DOHH2 (cell line): Measurements from ENCODE around the gene RAD51B.

Experiments
- H3F3A ChIP-seq: fragments of 200-600 bp; sonication (generic), shearing (Covaris generic); 2 replicates; pipeline ENCODE4 v1.6.0; 2016; ENCODE audit warnings: antibody characterized with exemption, mild to moderate bottlenecking; ENCODE audit not compliant: control insufficient read depth, insufficient read depth
- H3K27ac ChIP-seq: fragments of 200-600 bp; sonication (generic); 2 replicates; pipeline ENCODE4 v1.5.1; 2014; ENCODE audit warnings: low read depth, mild to moderate bottlenecking, low read length, moderate library complexity
- H3K27me3 ChIP-seq: fragments of 200-600 bp; sonication (generic); 2 replicates; pipeline ENCODE4 v1.6.1; 2014; ENCODE audit warnings: mild to moderate bottlenecking, low read length, mixed read lengths; ENCODE audit not compliant: control insufficient read depth
- H3K36me3 ChIP-seq: fragments of 200-600 bp; sonication (generic); 2 replicates; pipeline ENCODE4 v1.6.1; 2014; ENCODE audit warnings: mild to moderate bottlenecking, low read length, moderate library complexity, mixed read lengths; ENCODE audit not compliant: control insufficient read depth
- H3K4me1 ChIP-seq: fragments of 200-600 bp; sonication (generic); 2 replicates; pipeline ENCODE4 v1.6.1; 2014; ENCODE audit warnings: mild to moderate bottlenecking, low read length, mixed read lengths; ENCODE audit not compliant: control insufficient read depth
- H3K4me2 ChIP-seq: fragments of 200-600 bp; sonication (generic); 2 replicates; pipeline ENCODE4 v1.6.0; 2014; ENCODE audit warnings: mild to moderate bottlenecking, low read length, moderate library complexity
- H3K4me3 ChIP-seq: fragments of 200-600 bp; sonication (generic); 2 replicates; pipeline ENCODE4 v1.5.1; 2014; ENCODE audit warnings: mild to moderate bottlenecking, low read length, mixed read lengths
- H3K79me2 ChIP-seq: fragments of 200-600 bp; sonication (generic); 2 replicates; pipeline ENCODE4 v1.6.1; 2014; ENCODE audit warnings: mild to moderate bottlenecking, low read length, mixed read lengths; ENCODE audit not compliant: control insufficient read depth
- H3K9me2 ChIP-seq: fragments of 200-600 bp; sonication (generic); replicated peaks from 2 replicates; pipeline ENCODE4 v1.6.1; 2014; ENCODE audit warnings: mild to moderate bottlenecking, low read length, mixed read lengths; ENCODE audit not compliant: control insufficient read depth
- H3K9me3 ChIP-seq: fragments of 200-600 bp; sonication (generic); 2 replicates; pipeline ENCODE4 v1.6.1; 2014; ENCODE audit warnings: antibody characterized with exemption, low read length, mixed read lengths; ENCODE audit not compliant: control insufficient read depth, insufficient read depth
- H4K20me1 ChIP-seq: fragments of 200-600 bp; sonication (generic); 2 replicates; pipeline ENCODE4 v1.6.0; 2014; ENCODE audit warnings: low read depth, mild to moderate bottlenecking, antibody characterized with exemption, low read length, moderate library complexity; ENCODE audit not compliant: control insufficient read depth, insufficient read depth
- EZH2phosphoT487 ChIP-seq: fragments of 200-600 bp; sonication (generic); IDR thresholded peaks from 2 replicates; pipeline ENCODE4 v1.6.1; 2017; ENCODE audit warnings: borderline replicate concordance, mild to moderate bottlenecking, antibody characterized with exemption, low read length, moderate library complexity, mixed read lengths
- TF ChIP-seq, protein P1 (sequence below): fragments of 200-600 bp; sonication (generic); IDR thresholded peaks from one replicate; pipeline ENCODE4 v1.5.1; 2014; ENCODE audit warnings: antibody characterized with exemption, mild to moderate bottlenecking, low read depth, low read length; ENCODE audit not compliant: poor library complexity, severe bottlenecking

The RAD51B gene

DNA sequence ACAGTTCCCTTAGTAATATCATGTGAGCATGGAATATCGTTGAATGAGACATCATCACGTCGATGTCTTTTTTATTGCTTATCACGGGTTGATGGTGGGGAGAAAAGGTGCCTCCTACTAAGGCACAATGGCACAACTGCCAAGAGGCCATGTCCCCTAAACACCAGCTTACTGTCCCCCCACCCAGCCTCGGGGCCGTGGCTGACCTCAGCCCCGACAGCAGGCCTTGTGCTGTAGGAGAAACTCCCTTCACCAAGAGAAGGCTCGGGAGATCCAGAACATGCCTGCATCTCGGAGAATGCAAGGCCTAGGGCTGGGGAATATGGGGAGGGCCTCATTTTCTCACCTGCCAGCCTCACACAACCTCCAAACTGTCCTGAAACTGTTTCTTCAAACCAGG is 950.5 kb downstream of the RAD51B start:
- no peak overlapping the region for H3K27ac ChIP-seq
- H3K36me3 ChIP-seq = no peaks in the 10 kb centered on the region
- H4K20me1 ChIP-seq = no peaks in the 10 kb centered on the region
- H3K9me3 ChIP-seq = no peaks in the 10 kb centered on the region
- H3F3A ChIP-seq = no peaks in the 10 kb centered on the region
- TF ChIP-seq EZH2phosphoT487 = no peak
- TF ChIP-seq, protein P1, sequence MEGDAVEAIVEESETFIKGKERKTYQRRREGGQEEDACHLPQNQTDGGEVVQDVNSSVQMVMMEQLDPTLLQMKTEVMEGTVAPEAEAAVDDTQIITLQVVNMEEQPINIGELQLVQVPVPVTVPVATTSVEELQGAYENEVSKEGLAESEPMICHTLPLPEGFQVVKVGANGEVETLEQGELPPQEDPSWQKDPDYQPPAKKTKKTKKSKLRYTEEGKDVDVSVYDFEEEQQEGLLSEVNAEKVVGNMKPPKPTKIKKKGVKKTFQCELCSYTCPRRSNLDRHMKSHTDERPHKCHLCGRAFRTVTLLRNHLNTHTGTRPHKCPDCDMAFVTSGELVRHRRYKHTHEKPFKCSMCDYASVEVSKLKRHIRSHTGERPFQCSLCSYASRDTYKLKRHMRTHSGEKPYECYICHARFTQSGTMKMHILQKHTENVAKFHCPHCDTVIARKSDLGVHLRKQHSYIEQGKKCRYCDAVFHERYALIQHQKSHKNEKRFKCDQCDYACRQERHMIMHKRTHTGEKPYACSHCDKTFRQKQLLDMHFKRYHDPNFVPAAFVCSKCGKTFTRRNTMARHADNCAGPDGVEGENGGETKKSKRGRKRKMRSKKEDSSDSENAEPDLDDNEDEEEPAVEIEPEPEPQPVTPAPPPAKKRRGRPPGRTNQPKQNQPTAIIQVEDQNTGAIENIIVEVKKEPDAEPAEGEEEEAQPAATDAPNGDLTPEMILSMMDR = no peak
- H3K9me2 ChIP-seq = no peaks in the 10 kb centered on the region
- H3K4me3 ChIP-seq = no peak overlapping the region
- no peaks in the 10 kb centered on the region for H3K27me3 ChIP-seq
- H3K4me2 ChIP-seq = no peak overlapping the region
- H3K4me1 ChIP-seq = no peaks in the 10 kb centered on the region
- no peaks in the 10 kb centered on the region for H3K79me2 ChIP-seq

DNA sequence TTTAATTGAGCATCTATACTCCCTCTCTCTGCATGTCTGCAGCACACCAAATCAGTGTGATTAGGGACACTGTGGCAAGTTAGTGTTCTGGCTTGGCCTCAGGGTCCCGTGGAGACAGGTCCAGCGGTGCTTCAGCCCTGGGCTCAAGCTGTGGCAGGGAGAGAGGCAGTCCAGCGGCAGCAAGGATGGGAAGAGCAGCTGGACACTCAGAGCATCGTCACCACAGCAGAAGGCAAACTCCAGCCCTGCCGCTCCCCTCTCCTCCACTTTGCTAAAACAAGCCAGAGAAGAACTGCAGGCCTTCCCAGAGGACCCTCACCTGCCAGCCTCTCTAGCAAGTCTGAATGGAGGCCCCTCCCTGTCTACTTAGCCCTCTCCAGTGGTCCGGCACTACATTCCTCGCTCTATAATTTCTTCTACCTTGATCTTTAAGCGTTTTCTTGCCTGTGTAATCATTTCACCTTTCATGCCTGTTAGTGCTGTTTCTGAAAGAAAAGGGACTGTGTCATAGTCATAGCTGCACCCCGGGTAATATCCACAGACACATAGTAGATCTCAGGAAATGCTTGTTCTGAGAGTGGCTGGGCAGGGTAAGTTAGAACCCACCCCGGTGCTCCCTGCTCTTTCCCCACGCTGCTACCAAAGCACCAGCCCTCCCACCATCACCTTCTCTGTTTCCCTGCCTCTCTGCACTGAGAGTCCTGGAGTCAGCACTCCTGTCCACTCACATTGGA is 951.1 kb downstream of the RAD51B start:
- TF ChIP-seq, protein P1 = no peak
- TF ChIP-seq EZH2phosphoT487 = no peak
- H3K4me2 ChIP-seq = no peak overlapping the region
- H3K79me2 ChIP-seq = no peaks in the 10 kb centered on the region
- no peaks in the 10 kb centered on the region for H3K27me3 ChIP-seq
- no peaks in the 10 kb centered on the region for H4K20me1 ChIP-seq
- no peak overlapping the region for H3K4me3 ChIP-seq
- H3K36me3 ChIP-seq = no peaks in the 10 kb centered on the region
- no peak overlapping the region for H3K27ac ChIP-seq
- H3K4me1 ChIP-seq = peaks cover 1% of the 10 kb centered on the region; the same call in 1 of the 2 replicates
- no peaks in the 10 kb centered on the region for H3F3A ChIP-seq
- no peaks in the 10 kb centered on the region for H3K9me3 ChIP-seq
- no peaks in the 10 kb centered on the region for H3K9me2 ChIP-seq

DNA sequence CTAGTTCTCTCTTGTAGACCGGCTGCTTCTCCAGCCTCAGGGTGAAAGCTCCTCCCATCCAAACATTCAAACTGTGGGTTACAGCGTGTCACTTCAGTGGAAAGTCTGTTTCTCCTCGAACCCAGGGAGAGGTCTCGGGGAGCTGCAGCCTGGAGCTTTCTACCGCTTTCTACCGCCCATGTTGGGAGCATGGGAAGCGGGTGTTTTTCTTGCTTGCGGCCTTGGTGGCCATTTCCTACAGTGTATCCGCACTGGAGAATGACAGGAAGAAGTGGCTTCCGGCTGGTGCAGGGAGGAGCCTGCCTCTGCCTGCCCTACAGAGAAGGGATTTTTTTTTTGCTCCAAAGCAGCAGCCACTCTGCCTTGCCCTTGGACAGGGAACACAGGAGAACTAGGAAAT is 952.1 kb downstream of the RAD51B start:
- TF ChIP-seq EZH2phosphoT487 = no peak
- TF ChIP-seq, protein P1 = no peak
- H3K36me3 ChIP-seq = no peaks in the 10 kb centered on the region
- no peaks in the 10 kb centered on the region for H4K20me1 ChIP-seq
- no peak overlapping the region for H3K27ac ChIP-seq
- H3K9me2 ChIP-seq = no peaks in the 10 kb centered on the region
- H3K27me3 ChIP-seq = no peaks in the 10 kb centered on the region
- H3K4me1 ChIP-seq = peaks cover 3% of the 10 kb centered on the region; the same call in 1 of the 2 replicates
- no peak overlapping the region for H3K4me3 ChIP-seq
- H3K9me3 ChIP-seq = no peaks in the 10 kb centered on the region
- H3K4me2 ChIP-seq = no peak overlapping the region
- no peaks in the 10 kb centered on the region for H3F3A ChIP-seq
- H3K79me2 ChIP-seq = no peaks in the 10 kb centered on the region
